Tibial nerve (tissue), 4 donors: ENCODE results near the gene IGSF6.

Source experiments
- CTCF ChIP-seq, 5 experiments: fragments of 200-600 bp in 3 of 5; fragments of 450-650 bp in 2 of 5; sonication (generic) in 3 of 5; IDR thresholded peaks; one replicate each; pipeline ENCODE4 v1.5.1; 2016 to 2019; ENCODE audit warnings: antibody characterized with exemption in 5 of 5, mild to moderate bottlenecking in 3 of 5, moderate library complexity in 2 of 5
- EP300 ChIP-seq, 2 donors: sonication (generic); formaldehyde crosslinking; IDR thresholded peaks; one replicate each; pipeline ENCODE4 v1.6.1; 2017; ENCODE audit warnings: antibody characterized with exemption in 2 of 2, mild to moderate bottlenecking in 1 of 2
- POLR2A ChIP-seq, 2 donors: fragments of 450-650 bp; IDR thresholded peaks; one replicate each; pipeline ENCODE4 v1.6.1; 2017; ENCODE audit warnings: antibody characterized with exemption in 2 of 2, mild to moderate bottlenecking in 2 of 2, moderate library complexity in 2 of 2

- TF ChIP-seq CTCF (IDR thresholded peaks at IDR 0.05), result no peak
- no peak for TF ChIP-seq EP300 (IDR thresholded peaks at IDR 0.05)
- TF ChIP-seq POLR2A (IDR thresholded peaks at IDR 0.05), result no peak
Measured at GRCh38 chr16:21642861-21643260, 9.5 kb downstream of the IGSF6 start.
